Mesodermal cell (in vitro differentiated cells): ENCODE results near the gene PCYT2.
"Not testable (repeated sequence)": the region's sequence is repeated elsewhere in the genome, so short reads cannot be mapped to it uniquely, and the experiment has no call there.

Experiments
- H3K27ac ChIP-seq: 2 replicates; pipeline ENCODE4 v1.7.0; 2013; ENCODE audit warnings: mild to moderate bottlenecking, low read depth, low read length, moderate library complexity; ENCODE audit not compliant: severe bottlenecking
- H3K36me3 ChIP-seq: 2 replicates; pipeline ENCODE4 v1.7.1; 2013; ENCODE audit warnings: mild to moderate bottlenecking, low read length, moderate library complexity; ENCODE audit not compliant: control insufficient read depth, insufficient read depth
- H3K4me1 ChIP-seq: one replicate; pipeline ENCODE4 v1.7.1; 2013; ENCODE audit warnings: mild to moderate bottlenecking, low read length; ENCODE audit not compliant: insufficient read depth, control insufficient read depth, poor library complexity, severe bottlenecking
- H3K4me3 ChIP-seq: 2 replicates; pipeline ENCODE4 v1.7.0; 2013; ENCODE audit warnings: low read length, control low read depth, mild to moderate bottlenecking; ENCODE audit not compliant: insufficient read depth, poor library complexity, severe bottlenecking; ENCODE audit errors: extremely low read depth
- H3K9me3 ChIP-seq: 2 replicates; pipeline ENCODE4 v1.7.1; 2013; ENCODE audit warnings: mild to moderate bottlenecking, low read length, moderate library complexity; ENCODE audit not compliant: control insufficient read depth
- WGBS, 2 experiments: methylation state at CpG; one replicate each; pipeline ENCODE4 v1.1.5; 2013; ENCODE audit warnings: missing lambda C conversion rate in 2 of 2; ENCODE audit not compliant: insufficient coverage in 2 of 2; 5-methylcytosine and 5-hydroxymethylcytosine counted together

Gene PCYT2

DNA sequence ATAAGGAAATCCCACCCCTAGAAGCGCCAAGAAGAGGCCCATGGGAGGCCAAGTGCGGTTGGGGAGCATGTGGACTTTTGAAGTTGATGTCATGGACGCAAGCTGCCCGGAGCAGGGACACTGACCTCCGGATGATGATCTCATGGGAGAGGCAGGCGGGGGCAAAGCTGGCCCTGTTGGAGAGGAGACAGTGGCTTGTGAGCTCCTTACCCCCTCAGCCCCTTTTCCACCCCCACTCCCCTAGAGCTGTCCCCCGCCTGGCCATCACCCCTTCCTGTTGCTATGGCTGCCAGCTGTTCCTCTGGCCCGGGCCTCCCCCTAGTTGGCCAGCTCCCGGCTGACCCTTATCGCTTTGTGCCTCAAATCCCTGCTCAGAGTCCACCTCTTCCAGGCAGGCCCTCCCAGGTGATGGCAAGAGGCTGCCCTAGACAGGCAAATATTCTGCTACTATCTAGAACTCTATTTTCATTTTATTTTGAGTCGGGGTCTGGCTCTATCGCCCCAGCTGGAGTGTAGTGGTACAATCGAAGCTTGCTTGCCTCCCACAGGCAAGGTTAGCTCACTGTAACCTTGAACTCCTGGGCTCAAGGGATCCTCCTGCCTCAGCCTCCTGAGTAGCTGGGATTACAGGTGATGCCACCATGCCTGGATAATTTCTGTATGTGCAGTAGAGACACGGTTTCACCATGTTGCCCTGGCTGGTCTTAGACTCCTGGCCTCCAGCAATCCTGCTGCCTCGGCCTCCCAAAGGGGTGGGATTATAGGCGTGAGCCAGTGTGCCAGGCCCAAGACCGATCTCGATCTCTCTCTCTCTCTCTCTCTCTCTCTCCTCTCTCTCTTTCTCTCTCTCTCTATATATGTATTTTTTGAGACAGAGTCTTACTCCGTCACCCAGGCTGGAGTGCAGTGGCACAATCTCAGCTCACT, 43.2 kb upstream of the PCYT2 start:
- Histone ChIP-seq H3K4me1 (no peaks in the 10 kb centered on the region), H3K27ac (no peak overlapping the region), H3K4me3 (no peak overlapping the region), H3K36me3 (peaks cover 3% of the 10 kb centered on the region), H3K9me3 (no peaks in the 10 kb centered on the region)
- 85 to 91% methylated on average over 13 of the region's 19 CpGs for WGBS, 2 experiments

DNA sequence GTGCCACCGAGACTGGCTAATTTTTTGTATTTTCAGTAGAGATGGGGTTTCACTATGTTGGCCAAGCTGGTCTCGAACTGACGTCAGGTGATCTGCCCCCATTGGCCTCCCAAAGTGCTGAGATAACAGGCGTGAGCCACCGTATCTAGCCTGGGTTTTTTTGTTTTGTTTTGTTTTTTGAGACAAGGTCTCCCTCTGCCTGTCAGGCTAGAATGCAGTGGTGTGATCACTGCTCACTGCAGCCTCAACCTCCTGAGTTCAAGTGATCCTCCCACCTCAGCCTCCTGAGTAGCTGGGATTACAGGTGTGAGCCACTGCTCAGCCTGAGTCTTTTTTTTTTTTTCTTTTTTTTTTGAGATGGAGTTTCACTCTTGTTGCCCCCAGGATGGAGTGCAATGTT, 42.2 kb upstream of the PCYT2 start:
- not testable (repeated sequence) for H3K36me3 ChIP-seq, H3K9me3 ChIP-seq, H3K4me3 ChIP-seq, H3K27ac ChIP-seq, H3K4me1 ChIP-seq
- 73 to 80% methylated on average over 3 to 5 of the region's 5 CpGs for WGBS, 2 experiments

DNA sequence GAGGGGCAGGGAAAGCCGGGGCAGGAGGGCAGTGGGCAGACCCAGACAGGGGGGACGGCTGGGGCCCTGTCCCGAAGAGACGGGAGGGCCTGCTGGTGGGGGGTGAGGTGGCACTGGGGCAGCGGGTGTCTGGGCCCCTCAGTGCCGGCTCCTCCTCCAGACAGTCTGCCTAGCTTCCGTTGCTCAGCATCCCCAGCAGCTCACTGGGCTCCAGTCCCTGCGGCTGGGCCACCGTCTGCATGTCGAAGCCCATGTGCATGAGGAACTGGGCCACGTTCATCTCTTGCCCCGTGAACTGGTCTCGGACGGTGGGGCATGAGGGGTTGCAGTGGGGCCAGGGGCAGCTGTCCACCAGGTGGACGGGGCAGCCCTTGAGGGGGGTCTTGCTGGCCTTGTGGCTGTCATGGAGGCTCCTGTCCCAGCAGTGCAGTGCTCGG, 41.6 kb upstream of the PCYT2 start:
- H3K27ac ChIP-seq, result no peak overlapping the region
- no peak overlapping the region for H3K4me3 ChIP-seq
- H3K4me1 ChIP-seq, result no peaks in the 10 kb centered on the region
- no peaks in the 10 kb centered on the region for H3K9me3 ChIP-seq
- peaks cover 3% of the 10 kb centered on the region for H3K36me3 ChIP-seq
- 83 to 90% methylated on average over 9 to 14 of the region's 16 CpGs for WGBS, 2 experiments

DNA sequence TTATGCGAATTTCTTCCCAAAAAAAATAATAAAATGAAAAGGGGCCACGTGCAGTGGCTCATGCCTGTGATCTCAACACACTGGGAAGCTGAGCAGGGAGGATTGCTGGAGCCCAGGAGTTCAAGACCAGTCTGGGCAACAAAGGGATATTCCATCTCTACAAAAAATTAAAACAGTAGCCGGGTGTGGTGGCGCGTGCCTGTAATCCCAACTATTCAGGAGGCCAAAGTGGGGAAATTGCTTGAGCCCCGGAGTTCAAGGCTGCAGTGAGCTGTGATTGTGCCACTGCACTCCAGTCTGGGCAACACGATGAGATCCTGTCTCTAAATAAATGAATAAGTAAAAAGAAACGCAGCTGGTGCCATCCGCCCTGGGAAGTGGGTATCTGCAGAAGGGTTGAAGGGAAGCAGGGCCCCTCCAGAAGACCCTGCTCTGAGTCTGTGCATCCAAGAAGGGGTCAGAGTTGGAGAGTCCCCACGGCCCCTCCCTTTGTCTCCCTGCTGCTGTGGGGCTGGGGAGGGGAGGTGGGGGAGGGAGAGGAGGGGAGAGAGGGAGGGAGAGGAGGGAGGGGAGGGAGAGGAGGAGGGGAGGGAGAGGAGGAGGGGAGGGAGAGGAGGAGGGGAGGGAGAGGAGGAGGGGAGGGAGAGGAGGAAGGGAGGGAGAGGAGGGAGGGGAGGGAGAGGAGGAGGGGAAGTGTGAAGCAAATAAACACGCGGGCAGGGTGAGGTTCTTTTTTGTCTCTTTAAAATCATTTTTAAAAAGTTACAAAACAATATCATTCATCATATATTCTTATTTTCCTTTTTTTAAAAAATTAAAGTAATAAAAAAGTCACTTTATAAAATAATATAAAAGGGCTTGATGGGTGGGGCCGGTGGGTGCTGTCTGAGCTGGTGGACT, 40.8 kb upstream of the PCYT2 start:
- Histone ChIP-seq H3K9me3 (no peaks in the 10 kb centered on the region), H3K36me3 (peaks cover 3% of the 10 kb centered on the region), H3K27ac (no peak overlapping the region), H3K4me1 (no peaks in the 10 kb centered on the region), H3K4me3 (no peak overlapping the region)
- 73 to 82% methylated on average over 6 to 9 of the region's 13 CpGs for WGBS, 2 experiments

DNA sequence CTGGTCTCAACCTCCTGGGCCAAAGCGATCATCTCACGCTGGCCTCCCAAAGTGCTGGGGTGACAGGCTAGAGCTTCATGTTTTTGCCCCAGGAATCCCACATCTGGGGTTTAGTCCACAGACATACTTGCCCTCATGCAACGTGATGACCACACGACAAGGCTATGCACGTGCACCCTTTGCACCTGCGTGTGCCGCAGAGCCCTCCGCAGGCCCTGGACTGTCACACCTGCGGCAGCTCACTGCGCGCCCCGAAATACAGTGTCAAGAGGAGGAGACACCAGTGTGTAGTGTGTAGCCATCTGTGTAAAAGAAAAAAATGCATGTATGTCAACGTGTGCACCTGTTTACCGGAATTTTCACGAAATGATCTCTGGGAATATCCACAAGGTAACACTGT, 39.3 kb upstream of the PCYT2 start:
- Histone ChIP-seq H3K9me3 (no peaks in the 10 kb centered on the region), H3K4me3 (no peak overlapping the region), H3K36me3 (peaks cover 3% of the 10 kb centered on the region), H3K27ac (no peak overlapping the region), H3K4me1 (no peaks in the 10 kb centered on the region)
- 88 to 89% methylated on average over 15 of the region's 15 CpGs for WGBS, 2 experiments

DNA sequence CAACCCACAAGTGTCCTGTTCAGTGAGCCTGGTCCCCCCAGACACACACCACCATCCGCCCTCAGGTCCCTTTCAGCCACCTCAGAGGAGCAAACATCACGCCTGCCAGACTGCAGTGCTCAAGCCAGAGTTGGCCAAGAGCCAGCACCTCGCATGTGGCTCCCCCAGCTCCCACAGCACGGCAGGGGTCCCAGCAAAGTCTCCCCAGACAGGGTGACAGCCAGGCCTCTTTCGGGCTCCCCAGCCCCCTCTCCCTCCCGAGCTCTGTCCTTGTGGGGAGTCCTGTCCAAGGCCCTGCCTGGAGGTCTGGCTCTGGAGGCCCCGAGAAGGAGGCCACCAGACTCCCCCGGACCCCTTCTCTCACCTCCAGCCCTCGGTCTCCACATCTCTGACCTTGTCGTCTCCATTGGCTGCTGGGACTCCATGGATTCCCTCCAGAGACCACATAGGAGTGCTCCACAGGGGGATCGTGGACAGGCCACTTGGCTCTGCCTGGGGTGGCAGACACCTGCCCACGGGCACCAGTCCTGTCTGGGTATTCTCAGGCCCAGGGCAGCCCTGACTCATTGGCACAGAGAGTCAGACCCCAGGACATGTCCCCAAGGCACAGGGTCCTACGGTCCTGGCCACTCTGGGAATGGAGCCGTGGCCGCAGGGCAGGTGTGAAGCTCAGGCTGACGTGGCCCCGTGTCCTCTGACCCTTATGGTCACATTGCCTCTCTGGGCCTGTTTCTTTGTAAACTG, 37.6 kb upstream of the PCYT2 start:
- Histone ChIP-seq H3K4me3 (no peak overlapping the region), H3K27ac (no peak overlapping the region), H3K9me3 (no peaks in the 10 kb centered on the region), H3K4me1 (no peaks in the 10 kb centered on the region), H3K36me3 (peaks cover under 1% of the 10 kb centered on the region)
- 86 to 88% methylated on average over 13 to 15 of the region's 17 CpGs for WGBS, 2 experiments

DNA sequence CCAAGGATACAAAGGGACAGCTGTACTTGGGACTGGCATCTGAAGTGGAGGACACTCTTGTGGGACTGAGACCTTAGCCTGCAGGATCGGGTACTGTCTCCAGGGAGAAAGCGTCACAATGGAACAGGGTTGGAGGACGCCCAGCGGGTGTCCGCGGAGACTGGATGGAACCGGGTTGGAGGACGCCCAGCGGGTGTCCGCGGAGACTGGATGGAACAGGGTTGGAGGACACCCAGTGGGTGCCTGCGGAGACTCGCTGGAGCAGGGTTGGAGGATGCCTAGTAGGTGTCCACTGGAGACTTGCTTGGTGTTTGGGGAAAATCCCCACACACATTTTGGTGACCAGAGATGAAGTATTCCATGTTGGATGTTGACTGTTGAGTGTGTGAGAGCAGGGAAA, 36.0 kb upstream of the PCYT2 start, which contains the start of gene MYADML2:
Gene MYADML2, minus strand, starts transcription at position 45 of the 400 bp plus-strand sequence. CDS start 5,492 bp downstream, outside the sequence.
- H3K36me3 ChIP-seq, result no peaks in the 10 kb centered on the region
- no peak within 1 kb of the TSS for H3K27ac ChIP-seq
- no peaks in the 10 kb centered on the region for H3K4me1 ChIP-seq
- H3K9me3 ChIP-seq, result no peaks in the 10 kb centered on the region
- H3K4me3 ChIP-seq, result no peak within 1 kb of the TSS
- 91 to 100% methylated on average over 5 to 13 of the region's 13 CpGs for WGBS, 2 experiments

DNA sequence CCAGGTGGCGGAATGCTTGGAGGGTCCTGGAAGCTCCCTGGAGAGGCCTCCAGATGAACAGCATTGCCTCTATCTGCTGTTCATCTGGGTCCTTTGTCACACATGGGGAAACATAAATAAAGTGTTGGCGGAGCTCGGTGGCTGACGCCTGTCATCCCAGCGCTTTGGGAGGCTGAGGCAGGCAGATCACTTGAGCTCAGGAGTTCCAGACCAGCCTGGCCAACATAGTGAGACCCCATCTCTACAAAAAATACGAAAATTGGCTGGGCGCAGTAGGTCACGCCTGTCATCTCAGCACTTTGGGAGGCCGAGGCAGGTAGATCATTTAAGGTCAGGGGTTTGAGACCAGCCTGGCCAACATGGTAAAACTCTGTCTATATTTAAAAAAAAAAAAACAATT, 33.7 kb upstream of the PCYT2 start:
- Histone ChIP-seq H3K4me1 (no peaks in the 10 kb centered on the region), H3K36me3 (no peaks in the 10 kb centered on the region), H3K9me3 (no peaks in the 10 kb centered on the region), H3K27ac (no peak overlapping the region), H3K4me3 (no peak overlapping the region)
- 92 to 95% methylated on average over 8 of the region's 9 CpGs for WGBS, 2 experiments

DNA sequence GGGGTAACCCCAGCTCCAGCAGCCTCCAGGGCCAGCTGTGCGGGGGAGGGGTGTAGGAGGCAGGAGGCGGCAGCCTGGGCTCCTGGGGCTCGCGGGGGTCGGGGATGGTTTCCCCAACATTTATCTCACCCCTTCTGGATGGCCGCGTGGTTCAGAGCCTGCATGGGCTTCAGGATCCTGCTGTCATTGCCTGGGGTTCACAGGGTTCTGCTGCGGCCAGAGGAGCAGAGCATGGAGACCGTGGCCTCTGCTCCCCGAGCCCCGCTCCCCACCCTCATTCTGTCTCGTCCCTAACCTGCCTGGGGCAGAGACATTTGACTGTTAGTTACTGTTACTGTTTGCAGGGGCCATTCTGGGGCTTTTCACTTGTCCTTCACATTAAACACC, 31.0 kb upstream of the PCYT2 start:
- 59 to 62% methylated on average over 10 to 11 of the region's 12 CpGs for WGBS, 2 experiments
- no peak overlapping the region for H3K27ac ChIP-seq
- H3K4me1 ChIP-seq, result no peaks in the 10 kb centered on the region
- H3K36me3 ChIP-seq, result no peaks in the 10 kb centered on the region
- H3K4me3 ChIP-seq, result no peak overlapping the region
- H3K9me3 ChIP-seq, result no peaks in the 10 kb centered on the region

DNA sequence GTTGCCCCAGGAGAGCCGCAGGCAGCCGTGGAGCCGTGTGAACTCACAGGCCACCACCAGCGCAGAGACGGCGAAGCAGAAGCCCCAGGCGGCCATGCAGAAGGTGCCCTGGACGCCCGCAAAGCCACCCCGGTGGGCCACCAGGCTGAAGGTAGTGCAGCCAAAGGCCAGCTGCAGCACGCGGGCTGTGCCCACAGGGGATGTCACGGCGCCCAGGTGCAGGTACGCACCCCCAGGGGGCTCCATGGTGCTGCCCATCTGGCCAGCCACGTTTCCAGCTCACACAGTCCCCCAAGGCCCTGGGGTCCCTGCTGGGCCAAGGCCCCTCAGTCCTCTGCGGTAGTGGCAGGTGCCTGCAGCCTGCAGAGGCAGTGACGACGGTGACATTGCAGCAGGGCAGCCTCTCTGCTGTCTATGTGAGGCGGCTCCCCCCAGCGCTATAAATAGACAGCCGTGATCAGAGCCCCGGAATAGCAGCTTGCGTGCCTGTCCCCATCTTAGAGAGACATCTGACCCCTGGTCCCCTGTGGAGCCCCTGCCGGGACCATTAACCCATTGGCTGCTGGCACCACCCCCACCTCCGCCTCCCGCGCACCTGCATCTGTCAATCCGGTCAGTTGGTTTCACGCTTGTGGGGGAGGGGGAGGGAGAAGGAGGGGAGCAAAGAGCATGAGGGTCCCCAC, 30.4 kb upstream of the PCYT2 start:
- Histone ChIP-seq H3K4me1 (no peaks in the 10 kb centered on the region), H3K4me3 (no peak overlapping the region), H3K9me3 (no peaks in the 10 kb centered on the region), H3K36me3 (no peaks in the 10 kb centered on the region), H3K27ac (no peak overlapping the region)
- 59 to 66% methylated on average over 23 to 24 of the region's 30 CpGs for WGBS, 2 experiments
